ENCODE measurements around the gene NDST1.

- TF ChIP-seq ELK1 (IDR thresholded peaks at IDR 0.05; ENCODE audit: low read depth, low read length) (no peak), EP300 (IDR thresholded peaks at IDR 0.05; ENCODE audit: borderline replicate concordance in 1 of 2, control insufficient read depth in 1 of 2, low read depth in 2 of 2, low read length in 2 of 2) (no peak), ZNF592 (IDR thresholded peaks at IDR 0.05) (no peak), POLR2AphosphoS2 (IDR thresholded peaks at IDR 0.05; ENCODE audit: low read depth, low read length) (no peak), FOXM1 (IDR thresholded peaks at IDR 0.05; ENCODE audit: low read depth, low read length) (no peak), EZH2 (IDR thresholded peaks at IDR 0.05; ENCODE audit: borderline replicate concordance, control insufficient read depth, low read depth, low read length) (no peak), POLR2AphosphoS5 (IDR thresholded peaks at IDR 0.05; ENCODE audit: low read length) (no peak), TAF1 (IDR thresholded peaks at IDR 0.05; ENCODE audit: borderline replicate concordance, low read depth, low read length) (no peak), SIN3A (IDR thresholded peaks at IDR 0.05; ENCODE audit: low read depth, low read length) (no peak), YY1 (IDR thresholded peaks at IDR 0.05; ENCODE audit: low read depth, low read length) (no peak)
- TF ChIP-seq, protein P1, sequence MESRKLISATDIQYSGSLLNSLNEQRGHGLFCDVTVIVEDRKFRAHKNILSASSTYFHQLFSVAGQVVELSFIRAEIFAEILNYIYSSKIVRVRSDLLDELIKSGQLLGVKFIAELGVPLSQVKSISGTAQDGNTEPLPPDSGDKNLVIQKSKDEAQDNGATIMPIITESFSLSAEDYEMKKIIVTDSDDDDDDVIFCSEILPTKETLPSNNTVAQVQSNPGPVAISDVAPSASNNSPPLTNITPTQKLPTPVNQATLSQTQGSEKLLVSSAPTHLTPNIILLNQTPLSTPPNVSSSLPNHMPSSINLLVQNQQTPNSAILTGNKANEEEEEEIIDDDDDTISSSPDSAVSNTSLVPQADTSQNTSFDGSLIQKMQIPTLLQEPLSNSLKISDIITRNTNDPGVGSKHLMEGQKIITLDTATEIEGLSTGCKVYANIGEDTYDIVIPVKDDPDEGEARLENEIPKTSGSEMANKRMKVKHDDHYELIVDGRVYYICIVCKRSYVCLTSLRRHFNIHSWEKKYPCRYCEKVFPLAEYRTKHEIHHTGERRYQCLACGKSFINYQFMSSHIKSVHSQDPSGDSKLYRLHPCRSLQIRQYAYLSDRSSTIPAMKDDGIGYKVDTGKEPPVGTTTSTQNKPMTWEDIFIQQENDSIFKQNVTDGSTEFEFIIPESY (IDR thresholded peaks at IDR 0.05): no peak
- TF ChIP-seq, protein P2, sequence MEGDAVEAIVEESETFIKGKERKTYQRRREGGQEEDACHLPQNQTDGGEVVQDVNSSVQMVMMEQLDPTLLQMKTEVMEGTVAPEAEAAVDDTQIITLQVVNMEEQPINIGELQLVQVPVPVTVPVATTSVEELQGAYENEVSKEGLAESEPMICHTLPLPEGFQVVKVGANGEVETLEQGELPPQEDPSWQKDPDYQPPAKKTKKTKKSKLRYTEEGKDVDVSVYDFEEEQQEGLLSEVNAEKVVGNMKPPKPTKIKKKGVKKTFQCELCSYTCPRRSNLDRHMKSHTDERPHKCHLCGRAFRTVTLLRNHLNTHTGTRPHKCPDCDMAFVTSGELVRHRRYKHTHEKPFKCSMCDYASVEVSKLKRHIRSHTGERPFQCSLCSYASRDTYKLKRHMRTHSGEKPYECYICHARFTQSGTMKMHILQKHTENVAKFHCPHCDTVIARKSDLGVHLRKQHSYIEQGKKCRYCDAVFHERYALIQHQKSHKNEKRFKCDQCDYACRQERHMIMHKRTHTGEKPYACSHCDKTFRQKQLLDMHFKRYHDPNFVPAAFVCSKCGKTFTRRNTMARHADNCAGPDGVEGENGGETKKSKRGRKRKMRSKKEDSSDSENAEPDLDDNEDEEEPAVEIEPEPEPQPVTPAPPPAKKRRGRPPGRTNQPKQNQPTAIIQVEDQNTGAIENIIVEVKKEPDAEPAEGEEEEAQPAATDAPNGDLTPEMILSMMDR (IDR thresholded peaks at IDR 0.05 in 2 of 3, conservative IDR thresholded peaks at IDR 0.05 in 1 of 3; ENCODE audit: control insufficient read depth in 2 of 3, extremely low read depth in 1 of 3, insufficient read depth in 1 of 3, low read depth in 3 of 3, low read length in 3 of 3): no peak
Measured at GRCh38 chr5:150584556-150585335, 76.8 kb downstream of the NDST1 start.

Data from GM12878 (cell line).